ENCODE measurements around the gene ASAP3. TPM values are rescaled to one million over a fixed set of nuclear protein-coding genes. Genes with fewer than 3 reads are reported as not detected.

The ASAP3 gene
- total and polyA plus RNA-seq, 2 of the 4 experiments (the other 2 are of a cell fraction), result 18.6 to 18.8 TPM

GRCh38 chr1:23421753-23422240, 62.2 kb downstream of the ASAP3 start:
- Histone ChIP-seq H3K36me3 (ENCODE audit: control insufficient read depth, insufficient read depth, low read length) (peaks cover 2% of the 10 kb centered on the region; the same call in 1 of the 2 replicates), H2BK15ac (ENCODE audit: low read depth, low read length) (peak overlapping the region; percentile 90; the same call in 2 of the 3 replicates), H4K91ac (ENCODE audit: insufficient read depth, low read depth, low read length) (peak overlapping the region; percentile 83), H2AK5ac (ENCODE audit: low read depth, low read length) (peak overlapping the region; percentile 92), H3K79me1 (ENCODE audit: low read depth in 1 of 2, low read length in 2 of 2) (peaks cover 0 to 11% of the 10 kb centered on the region in 2 experiments; a peak in 2 of 4 replicates), H2AK9ac (replicated peaks; ENCODE audit: low read depth, low read length, poor library complexity) (peak overlapping the region; percentile 90), H3K9me3 (ENCODE audit: control insufficient read depth, insufficient read depth, low read length) (no peaks in the 10 kb centered on the region), H3K27ac (ENCODE audit: insufficient read depth, low read length) (peak overlapping the region; percentile 76), H2BK20ac (ENCODE audit: low read depth, low read length) (peak overlapping the region; percentile 65), H3K9me1 (ENCODE audit: insufficient read depth, low read length) (peaks cover 22% of the 10 kb centered on the region), H2BK5ac (ENCODE audit: low read depth, low read length, poor library complexity, severe bottlenecking) (peak overlapping the region; percentile 93), H3K4me2 (ENCODE audit: low read depth, low read length) (peak overlapping the region; percentile 81), H3K18ac (ENCODE audit: low read depth, low read length) (peak overlapping the region; percentile 77; the same call in 1 of the 2 replicates), H3K4me1 (ENCODE audit: control insufficient read depth, insufficient read depth, low read length) (peaks cover 16% of the 10 kb centered on the region), H4K8ac (ENCODE audit: low read depth in 2 of 2, low read length in 2 of 2) (peak overlapping the region; percentile 67 to 98), H3K9ac (ENCODE audit: low read depth, low read length) (peak overlapping the region; percentile 67), H3K4me3 (ENCODE audit: insufficient read depth, low read depth, low read length) (no peak overlapping the region), H2BK120ac (ENCODE audit: low read depth, low read length) (peak overlapping the region; percentile 82), H3K14ac (replicated peaks; ENCODE audit: low read depth, low read length) (peak overlapping the region; percentile 95), H4K20me1 (ENCODE audit: insufficient read depth, low read length) (no peaks in the 10 kb centered on the region; the same call in 1 of the 2 replicates), H3K23ac (ENCODE audit: low read depth, low read length) (peak overlapping the region; percentile 81), H4K5ac (ENCODE audit: low read depth, low read length) (peak overlapping the region; percentile 79), H3K56ac (ENCODE audit: extremely low read depth, insufficient read depth, low read length) (peak overlapping the region; percentile 69; the same call in 1 of the 2 replicates), H3K4ac (ENCODE audit: low read depth, low read length) (peak overlapping the region; percentile 92), H2AFZ (replicated peaks; ENCODE audit: low read length, poor library complexity) (peak overlapping the region; percentile 93), H3K27me3 (ENCODE audit: control insufficient read depth, insufficient read depth, low read length) (no peaks in the 10 kb centered on the region)
- WGBS, 2 experiments (ENCODE audit: extremely low coverage in 2 of 2, insufficient read length in 1 of 2), result 0% methylated on average over 1 of the region's 6 CpGs; no CpG with 5 or more reads in 1 of the 2 experiments
- ATAC-seq (ENCODE audit: low read depth) (peak; percentile 69), DNase-seq (peak; percentile 90)
- dilution Hi-C loops (cut with HindIII; ENCODE audit: low sequenced_read_pairs, unreplicated experiment), result loop anchor here (10.0 kb wide), 1 partner anchor 87 kb away; no protein-coding TSS in a partner anchor
- ChIA-PET POLR2A (ENCODE audit: unreplicated experiment) (interaction anchor here (0.5 kb wide), 1 partner anchor 10 kb away, joined by 3 read pairs; no protein-coding TSS in a partner anchor), CTCF (interaction anchor here (0.6 to 2.0 kb wide), 6 partner anchors 9 to 488 kb away, joined by 3 to 10 read pairs (median 5); partner anchors contain the start of gene ASAP3)
- in situ Hi-C loops (cut with MboI; ENCODE audit: low sequenced_read_pairs), result no loop called here
- intact Hi-C loops (cut with micrococcal nuclease), result loop anchor here (5.0 kb wide), 1 partner anchor 116 kb away; no protein-coding TSS in a partner anchor
- TF ChIP-seq NFE2L2 (IDR thresholded peaks at IDR 0.05; ENCODE audit: low read depth, low read length) (no peak), FOS (IDR thresholded peaks at IDR 0.05; ENCODE audit: low read depth, low read length) (0 out of 2 replicates have a peak, but pooled peaks have one; percentile 13), CTCF (conservative IDR thresholded peaks at IDR 0.05; ENCODE audit: low read depth, low read length) (0 out of 2 replicates have a peak, but pooled peaks have one; percentile 27), MXI1 (IDR thresholded peaks at IDR 0.05; ENCODE audit: borderline replicate concordance, low read depth, low read length) (0 out of 2 replicates have a peak, but pooled peaks have one; percentile 31), POLR2A (IDR thresholded peaks at IDR 0.05; ENCODE audit: low read depth, low read length) (no peak), MAFK (IDR thresholded peaks at IDR 0.05; ENCODE audit: low read depth, low read length) (no peak), RAD21 (IDR thresholded peaks at IDR 0.05; ENCODE audit: low read length) (no peak), CEBPB (IDR thresholded peaks at IDR 0.05; ENCODE audit: low read depth, low read length) (peak; percentile 32; the same call in 1 of the 2 replicates), SMC3 (IDR thresholded peaks at IDR 0.05; ENCODE audit: low read depth, low read length) (peak; percentile 19; the same call in 1 of the 2 replicates)
- no TSS peak for BruUV-seq (replicated peaks)
